Psoas muscle (tissue), 8 donors: ENCODE data around the gene CIPC. TPM values are rescaled to one million over a fixed set of nuclear protein-coding genes. Genes with fewer than 3 reads are reported as not detected.

Source experiments
- ATAC-seq, 4 donors: fragments of 200-7000 bp; cut with Tn5 transposase; one replicate each; pipeline ENCODE4 v1.9.1; 2020; ENCODE audit warnings: moderate library complexity in 3 of 4, mild to moderate bottlenecking in 2 of 4
- DNase-seq, 2 donors: peaks; one replicate each; pipeline ENCODE4 v3.0.0-alpha.2; 2020
- H3K27ac ChIP-seq: fragments of 200-600 bp; one replicate; pipeline ENCODE4 v1.8.0; 2022
- H3K27me3 ChIP-seq, 3 donors: fragments of 200-600 bp in 1 of 3; one replicate each; pipeline versions ENCODE4 v1.6.1 to v1.8.0; 2013 to 2022; ENCODE audit warnings: low read length in 2 of 3, mild to moderate bottlenecking in 2 of 3, moderate library complexity in 1 of 3; ENCODE audit not compliant: insufficient read depth in 3 of 3
- H3K36me3 ChIP-seq, 2 donors: fragments of 200-600 bp in 1 of 2; one replicate each; pipeline versions ENCODE4 v1.6.1 to v1.8.0; 2013 to 2022; ENCODE audit warnings: low read depth in 1 of 2, mild to moderate bottlenecking in 1 of 2, moderate library complexity in 1 of 2; ENCODE audit not compliant: insufficient read depth in 1 of 2
- H3K4me1 ChIP-seq: fragments of 200-600 bp; one replicate; pipeline ENCODE4 v1.8.0; 2022
- H3K4me3 ChIP-seq: fragments of 200-600 bp; one replicate; pipeline ENCODE4 v1.8.0; 2022; ENCODE audit warnings: mild to moderate bottlenecking
- H3K9me3 ChIP-seq: fragments of 200-600 bp; one replicate; pipeline ENCODE4 v1.8.0; 2022
- CTCF ChIP-seq: fragments of 200-600 bp; IDR thresholded peaks from one replicate; pipeline ENCODE4 v1.8.0; 2022; ENCODE audit warnings: antibody characterized with exemption
- WGBS, 3 donors: extraction: QIAGEN DNeasy Blood & Tissue Kit; methylation state at CpG; one replicate each; pipeline versions ENCODE4 v1.1.6 to v1.1.7; 2013; 5-methylcytosine and 5-hydroxymethylcytosine counted together
- intact Hi-C, 2 donors: fragments of 100-400 bp; cut with DNase I; formaldehyde crosslinking; loops; one replicate each; pipeline versions ENCODE4 v1.11.0 to v1.14.2; 2022
- polyA plus RNA-seq, 3 donors: library from polyadenylated mRNA; stranded (reverse); fragments of 200-250 nt; gene quantifications; one replicate each; pipeline ENCODE4 v1.2.3, GENCODE V29; 2013
- total RNA-seq, 4 donors: library from RNA; stranded (reverse); fragmentation: NEBNext Ultra II Directional in 2 of 4; extraction: Animal tissue kit (Norgen Biotek cat#: 25700) in 2 of 4; gene quantifications; one replicate each; pipeline versions ENCODE4 v1.2.1 to v1.2.4, GENCODE V29; 2021 to 2023
- donor health status: healthy with polysubstance abuse.
- donor health status: DM: no; HTN: no; CAD: no; lungs with moderate emphysema.
- donor health status: Bipolar disorder and iron deficiency.
- donor health status: healthy.
- donor health status: DM: yes; HTN: yes; CAD: no.
- donor health status: DM: no; HTN: no; CAD: no.
- donor health status: DM: no; HTN: no; CAD: no.
- donor health status: DM: yes; HTN: yes; CAD: no.

The CIPC gene
- total and polyA plus RNA-seq, 7 donors = 23.1 to 133 (median 101) TPM

- no peaks in the 10 kb centered on the region for H3K4me1 ChIP-seq
- intact Hi-C loops = loop anchor here (5.0 to 10.0 kb wide), 2 partner anchors 55 to 157 kb away; no protein-coding TSS in a partner anchor
- no peak for ATAC-seq
Observed at GRCh38 chr14:77157740-77158139, 59.7 kb downstream of the CIPC start.

GRCh38 chr14:77158175-77158881 is 60.3 kb downstream of the CIPC start:
- DNase-seq (peak; percentile 53 to 76), ATAC-seq (peak; percentile 93 to 97 (median 96))
- Histone ChIP-seq H3K36me3 (no peaks in the 10 kb centered on the region), H3K4me1 (no peaks in the 10 kb centered on the region), H3K9me3 (no peaks in the 10 kb centered on the region), H3K4me3 (no peak overlapping the region), H3K27ac (no peak overlapping the region), H3K27me3 (peaks cover 0 to 8% (median 5%) of the 10 kb centered on the region in 3 donors)
- 10 to 17% (median 16%) methylated on average over 16 to 18 of the region's 18 CpGs for WGBS, 3 donors
- intact Hi-C loops = loop anchor here (5.0 to 10.0 kb wide), 2 partner anchors 54 to 156 kb away; no protein-coding TSS in a partner anchor
- no peak for TF ChIP-seq CTCF

More at GRCh38 chr14:77157740-77158139, 59.7 kb downstream of the CIPC start:
- WGBS, 3 donors = 39 to 53% (median 49%) methylated on average over 11 of the region's 11 CpGs
- Histone ChIP-seq H3K27ac (no peak overlapping the region), H3K27me3 (peaks cover 0 to 11% (median 5%) of the 10 kb centered on the region in 3 donors), H3K9me3 (no peaks in the 10 kb centered on the region), H3K4me3 (no peak overlapping the region), H3K36me3 (no peaks in the 10 kb centered on the region)
- TF ChIP-seq CTCF = no peak
- DNase-seq = no peak

GRCh38 chr14:77158882-77159255 is 60.8 kb downstream of the CIPC start:
- Histone ChIP-seq H3K27ac (no peak overlapping the region), H3K36me3 (no peaks in the 10 kb centered on the region), H3K4me3 (no peak overlapping the region), H3K9me3 (no peaks in the 10 kb centered on the region), H3K27me3 (peaks cover 0 to 8% (median 5%) of the 10 kb centered on the region in 3 donors), H3K4me1 (no peaks in the 10 kb centered on the region)
- intact Hi-C loops = loop anchor here (5.0 to 10.0 kb wide), 2 partner anchors 53 to 156 kb away; no protein-coding TSS in a partner anchor
- WGBS, 3 donors = 78 to 88% (median 85%) methylated on average over 2 of the region's 2 CpGs
- DNase-seq (no peak), ATAC-seq (peak in 1 of 4 donors; percentile 7)
- no peak for TF ChIP-seq CTCF

GRCh38 chr14:77161011-77161410 is 63.0 kb downstream of the CIPC start:
- Histone ChIP-seq H3K27me3 (no peaks in the 10 kb centered on the region), H3K36me3 (no peaks in the 10 kb centered on the region), H3K9me3 (no peaks in the 10 kb centered on the region), H3K4me1 (no peaks in the 10 kb centered on the region), H3K4me3 (no peak overlapping the region), H3K27ac (no peak overlapping the region)
- DNase-seq = no peak
- no peak for TF ChIP-seq CTCF
- WGBS, 3 donors = 79 to 83% (median 79%) methylated on average over 4 of the region's 4 CpGs
- no peak for ATAC-seq
- intact Hi-C loops = no loop called here

Other genes with a start within 250 kb of the CIPC start
- gene IRF2BPL, start 69.5 kb upstream of the CIPC start, total RNA-seq = 10 to 100 TPM in 3 of 4 donors, 1 to 10 TPM in 1; 9.7 to 26.3 (median 21.7) TPM
- gene IRF2BPL, start 69.5 kb upstream of the CIPC start, polyA plus RNA-seq = 1 to 10 TPM; 3.8 to 9.5 (median 4.4) TPM
- gene ZDHHC22, start 43.5 kb downstream of the CIPC start, total RNA-seq = not detected
- gene ZDHHC22, start 43.5 kb downstream of the CIPC start, polyA plus RNA-seq = under 1 TPM in 2 of 3 donors, not detected in 1; 0.01 to 0.04 TPM
- gene TMEM63C, start 83.5 kb downstream of the CIPC start, total RNA-seq = under 1 TPM in 3 of 4 donors, not detected in 1; 0.04 to 0.58 (median 0.32) TPM
- gene TMEM63C, start 83.5 kb downstream of the CIPC start, polyA plus RNA-seq = under 1 TPM in 1 of 3 donors, not detected in 2; 0.09 TPM
- not detected for gene NGB, start 172.9 kb downstream of the CIPC start, total RNA-seq
- under 1 TPM in 1 of 3 donors, not detected in 2; 0.01 TPM for gene NGB, start 172.9 kb downstream of the CIPC start, polyA plus RNA-seq
- 10 to 100 TPM; 29.2 to 57.5 (median 36.7) TPM for gene POMT2, start 222.6 kb downstream of the CIPC start, total RNA-seq
- gene POMT2, start 222.6 kb downstream of the CIPC start, polyA plus RNA-seq = 10 to 100 TPM; 17.4 to 28.5 (median 24.4) TPM
- gene GSTZ1, start 222.8 kb downstream of the CIPC start, total RNA-seq = 10 to 100 TPM; 17.7 to 56.6 (median 29.7) TPM
- gene GSTZ1, start 222.8 kb downstream of the CIPC start, polyA plus RNA-seq = 10 to 100 TPM; 17.1 to 32.2 (median 28.9) TPM